Stimulated activated CD4-positive, alpha-beta T cell treated with anti-CD3 and anti-CD28 coated beads, TNF-alpha, amount 100 ng/mL, for 1 hour (primary cell): Measurements from ENCODE around the gene CNTN6.
"Not testable (repeated sequence)": the region's sequence is repeated elsewhere in the genome, so short reads cannot be mapped to it uniquely, and the experiment has no call there.

Experiments
- DNase-seq, 3 donors: peaks; one replicate each; pipeline ENCODE4 v3.0.0-alpha.2; 2020; ENCODE audit warnings: low read depth in 3 of 3, low spot score in 1 of 3

The CNTN6 gene

GRCh38 chr3:1272546-1273265 lies 179.9 kb downstream of the CNTN6 start:
- no peak for DNase-seq

- no peak for DNase-seq
Measured at GRCh38 chr3:1275495-1275894, 182.7 kb downstream of the CNTN6 start.

- no peak for DNase-seq
Measured at GRCh38 chr3:1287815-1288214, 195.0 kb downstream of the CNTN6 start.

GRCh38 chr3:1288805-1289494 lies 196.1 kb downstream of the CNTN6 start:
- DNase-seq, result no peak

GRCh38 chr3:1292571-1293071 lies 199.8 kb downstream of the CNTN6 start:
- no peak for DNase-seq

GRCh38 chr3:1294586-1294985 lies 201.8 kb downstream of the CNTN6 start:
- no peak for DNase-seq

- no peak for DNase-seq
Measured at GRCh38 chr3:1318296-1319005, 225.6 kb downstream of the CNTN6 start.

GRCh38 chr3:1326546-1326945 lies 233.7 kb downstream of the CNTN6 start:
- no peak for DNase-seq

- no peak for DNase-seq
Measured at GRCh38 chr3:1330107-1330506, 237.3 kb downstream of the CNTN6 start.

GRCh38 chr3:1346386-1346785 lies 253.6 kb downstream of the CNTN6 start:
- DNase-seq, result no peak

- no peak for DNase-seq
Measured at GRCh38 chr3:1348547-1348946, 255.7 kb downstream of the CNTN6 start.

- DNase-seq, result no peak
Measured at GRCh38 chr3:1350885-1351284, 258.1 kb downstream of the CNTN6 start.

GRCh38 chr3:1355691-1356090 lies 262.9 kb downstream of the CNTN6 start:
- no peak for DNase-seq

- no peak for DNase-seq
Measured at GRCh38 chr3:1356101-1356500, 263.3 kb downstream of the CNTN6 start.

- DNase-seq, result no peak
Measured at GRCh38 chr3:1365528-1365927, 272.7 kb downstream of the CNTN6 start.

GRCh38 chr3:1374471-1374870 lies 281.6 kb downstream of the CNTN6 start:
- no peak for DNase-seq

GRCh38 chr3:1375145-1375544 lies 282.3 kb downstream of the CNTN6 start:
- DNase-seq, result no peak

- no peak for DNase-seq
Measured at GRCh38 chr3:1380926-1381646, 288.3 kb downstream of the CNTN6 start.

GRCh38 chr3:1381647-1382036 lies 288.8 kb downstream of the CNTN6 start:
- DNase-seq, result no peak

GRCh38 chr3:1387396-1387905 lies 294.6 kb downstream of the CNTN6 start:
- DNase-seq, result not testable (repeated sequence)

GRCh38 chr3:1394188-1394587 lies 301.4 kb downstream of the CNTN6 start:
- no peak for DNase-seq
